Lung microvascular endothelial cell (primary cell): ENCODE results near the gene ITGB8. TPM values are rescaled to one million over a fixed set of nuclear protein-coding genes. Genes with fewer than 3 reads are reported as not detected.

Experiments
- DNase-seq, 2 donors: peaks; one replicate each; pipeline versions ENCODE4 v3.0.0 to v3.0.0-alpha.2; 2010; ENCODE audit warnings: low read depth in 2 of 2
- total RNA-seq: library from RNA; depleted of rRNA; stranded (reverse); fragments of >200 nt; gene quantifications from 2 replicates; pipeline ENCODE4 v1.2.1, GENCODE V29; 2014

ITGB8 gene
- total RNA-seq, 1 donor from 2014 or later = 31.2 TPM

GRCh38 chr7:20417675-20418382 lies 87.1 kb downstream of the ITGB8 start:
- no peak for DNase-seq

DNA sequence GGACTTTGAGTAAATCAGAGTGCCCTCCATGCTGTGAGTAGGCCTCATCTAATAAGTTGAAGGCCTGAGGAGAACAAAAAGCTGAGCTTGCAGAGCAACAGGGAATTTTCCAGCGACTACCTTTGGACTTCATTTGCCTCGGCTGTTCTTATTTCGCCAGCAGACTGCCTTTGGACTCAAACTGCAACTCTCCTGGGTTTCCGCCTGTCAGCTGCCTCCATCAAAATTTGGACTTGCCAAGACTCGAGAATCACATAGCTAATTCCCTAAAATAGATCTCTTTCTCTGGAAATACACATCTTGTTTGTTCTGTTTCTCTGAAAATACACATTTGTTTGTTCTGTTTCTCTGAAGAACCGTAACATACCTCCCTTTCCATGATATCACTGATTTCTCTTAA lies 93.8 kb downstream of the ITGB8 start:
- DNase-seq = no peak

- DNase-seq = no peak
Measured at GRCh38 chr7:20430664-20431063, 100.0 kb downstream of the ITGB8 start.

DNA sequence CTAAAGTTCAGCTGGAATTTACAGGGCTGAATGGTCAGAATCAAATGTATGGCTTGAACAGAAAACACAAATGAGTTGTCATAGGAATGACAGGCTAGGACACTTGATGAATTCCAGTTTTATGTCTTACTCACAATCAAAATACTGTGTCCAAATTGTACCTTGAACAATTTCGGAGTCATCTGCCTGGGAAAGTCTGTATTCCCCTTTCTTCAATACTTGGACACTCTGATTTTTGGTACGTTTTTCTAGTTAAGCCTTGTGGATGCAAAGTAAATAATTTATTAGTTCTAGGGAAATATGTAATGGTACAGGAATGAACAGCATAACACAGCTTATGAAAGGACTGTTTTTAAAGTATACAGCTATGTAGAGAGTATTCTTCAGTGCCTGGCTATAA lies 100.4 kb downstream of the ITGB8 start:
- DNase-seq = no peak

- DNase-seq = no peak
Measured at GRCh38 chr7:20432071-20432470, 101.4 kb downstream of the ITGB8 start.

DNA sequence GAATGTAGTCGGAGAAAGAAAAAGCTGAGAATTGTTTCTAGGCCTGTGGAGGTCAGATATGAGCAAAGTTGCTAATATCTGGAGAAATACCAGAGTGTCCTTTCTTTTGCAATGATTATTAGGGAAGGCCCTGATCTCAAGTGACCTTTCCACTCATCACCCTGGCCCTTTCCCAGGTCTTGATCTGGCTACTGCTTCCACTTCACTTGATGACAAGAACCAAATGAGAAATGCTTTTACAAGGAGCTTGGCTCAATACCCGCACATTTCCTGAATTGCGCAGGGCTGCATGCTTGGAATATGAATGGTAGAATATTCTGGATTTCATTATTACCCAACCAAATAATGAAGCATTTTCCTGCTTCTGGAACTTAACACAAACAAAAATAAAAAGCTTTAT lies 104.6 kb downstream of the ITGB8 start:
- peak in 1 of 2 donors; percentile 17 for DNase-seq

DNA sequence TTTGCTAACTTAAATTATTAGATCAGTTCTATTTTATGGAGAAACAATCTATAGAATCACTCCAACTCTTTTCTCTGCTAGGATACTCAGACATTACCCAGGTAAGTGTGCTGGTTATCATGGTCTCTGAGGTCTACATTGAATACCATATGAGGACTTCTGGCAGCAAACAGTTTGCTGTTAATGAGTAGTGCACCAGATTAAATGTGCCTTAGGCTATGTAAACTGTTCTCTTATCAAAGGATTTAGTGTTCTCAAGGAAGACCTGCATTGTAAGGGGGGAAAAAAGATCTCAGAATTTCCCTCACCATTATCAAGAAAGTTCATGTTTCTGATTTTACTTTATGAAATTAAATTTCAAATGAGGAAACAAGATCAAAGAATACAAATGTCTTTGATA lies 107.5 kb downstream of the ITGB8 start:
- no peak for DNase-seq

- DNase-seq = no peak
Measured at GRCh38 chr7:20438694-20439376, 108.1 kb downstream of the ITGB8 start.

- no peak for DNase-seq
Measured at GRCh38 chr7:20439416-20440185, 108.9 kb downstream of the ITGB8 start.

DNA sequence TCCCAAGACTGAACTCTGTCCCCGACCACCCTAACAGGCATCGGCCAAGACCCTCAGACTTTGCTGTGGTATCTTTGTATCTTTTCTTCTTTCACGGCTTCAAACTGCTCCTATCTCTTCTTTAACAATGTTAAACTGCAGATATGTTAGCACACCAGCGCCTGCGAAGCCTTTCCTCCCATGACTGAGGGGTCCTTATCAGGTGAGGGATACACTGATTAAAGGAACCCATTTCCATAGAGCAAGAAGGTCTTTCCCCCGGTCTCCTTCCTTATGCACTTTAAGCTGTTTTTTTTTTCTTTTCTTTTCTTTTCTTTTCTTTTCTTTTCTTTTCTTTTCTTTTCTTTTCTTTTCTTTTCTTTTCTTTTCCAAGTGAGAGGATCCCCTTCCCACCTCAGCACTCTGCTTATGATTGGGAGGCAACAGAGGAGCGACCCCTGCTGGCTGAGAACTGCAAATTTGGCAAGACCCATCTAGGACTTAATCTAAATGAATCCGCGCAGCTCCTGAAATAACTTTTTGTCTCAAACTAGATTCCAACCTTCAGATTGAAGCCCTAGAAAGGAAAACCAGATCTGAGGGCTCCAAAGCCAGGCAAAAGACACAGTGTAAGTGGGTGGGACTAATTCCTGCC lies 109.9 kb downstream of the ITGB8 start:
- peak; percentile 33 to 74 for DNase-seq

DNA sequence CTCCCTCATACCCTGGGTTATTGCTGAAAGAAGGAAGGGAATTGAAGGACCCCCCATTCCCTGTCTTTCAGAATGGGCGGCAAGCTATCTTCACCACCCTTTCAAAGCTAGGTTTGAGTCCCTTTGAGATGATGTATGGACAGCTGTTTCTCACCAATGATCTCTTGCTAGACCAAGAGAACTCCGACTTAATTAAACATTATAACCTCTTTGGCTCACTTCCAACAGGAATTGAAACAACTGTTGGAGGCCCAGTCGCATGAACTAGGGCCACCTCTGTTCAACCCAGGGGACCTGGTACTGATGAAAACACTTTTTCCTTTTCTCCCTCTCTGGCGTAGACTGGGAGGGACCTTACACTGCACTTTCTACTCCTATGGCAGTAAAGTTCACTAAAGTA lies 110.6 kb downstream of the ITGB8 start:
- no peak for DNase-seq

- peak in 1 of 2 donors; percentile 57 for DNase-seq
Measured at GRCh38 chr7:20441991-20442441, 111.3 kb downstream of the ITGB8 start.

DNA sequence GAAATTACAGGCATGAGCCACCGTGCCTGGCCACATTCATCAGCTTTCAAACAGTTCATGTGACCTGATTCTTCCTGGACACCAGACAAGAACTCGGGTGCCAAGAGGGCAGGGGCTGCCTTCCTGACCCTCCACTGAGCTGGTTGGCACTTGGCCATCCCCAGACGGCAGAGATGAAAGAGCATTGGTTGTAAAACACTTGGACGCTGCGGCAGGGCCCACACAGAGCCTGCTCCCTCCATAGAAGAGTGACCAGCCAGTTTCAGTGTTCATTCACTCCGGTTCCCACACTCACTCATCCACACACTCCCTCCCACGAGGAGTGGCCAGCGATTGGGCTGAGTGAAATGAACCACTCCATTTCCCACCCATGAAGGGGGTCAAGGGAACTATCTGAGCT lies 112.3 kb downstream of the ITGB8 start:
- peak in 1 of 2 donors; percentile 81 for DNase-seq

- DNase-seq = no peak
Measured at GRCh38 chr7:20444030-20444800, 113.5 kb downstream of the ITGB8 start.

DNA sequence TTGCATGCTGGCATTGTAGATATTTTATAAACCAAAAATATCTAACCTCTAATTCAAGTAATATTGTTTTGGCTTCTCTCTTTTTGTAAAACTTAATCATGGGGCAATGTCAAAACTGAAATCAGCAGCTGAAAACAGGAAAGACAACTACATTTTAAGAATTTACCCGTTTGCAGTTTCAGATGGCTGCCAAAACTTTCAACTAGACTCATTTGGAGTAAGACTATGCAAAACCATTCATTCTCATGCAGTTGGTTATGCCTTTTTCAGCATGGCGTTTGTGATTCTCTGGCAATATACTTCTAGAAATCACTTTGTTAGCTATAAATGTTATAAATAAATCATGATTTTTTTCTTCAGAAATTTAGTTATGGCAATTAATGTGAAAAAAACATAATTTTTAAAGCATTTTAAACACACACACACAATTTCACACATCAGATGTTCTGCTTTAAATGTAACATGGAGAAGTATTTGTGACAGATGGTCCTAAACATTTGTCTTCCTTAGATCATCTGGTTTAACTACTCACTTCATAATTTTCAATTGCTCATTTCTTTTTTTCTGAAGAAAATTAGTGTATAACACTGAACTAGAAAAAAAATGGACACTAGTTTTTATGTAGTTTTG lies 116.4 kb downstream of the ITGB8 start:
- DNase-seq = no peak

- peak in 1 of 2 donors; percentile 14 for DNase-seq
Measured at GRCh38 chr7:20449176-20449575, 118.5 kb downstream of the ITGB8 start.

DNA sequence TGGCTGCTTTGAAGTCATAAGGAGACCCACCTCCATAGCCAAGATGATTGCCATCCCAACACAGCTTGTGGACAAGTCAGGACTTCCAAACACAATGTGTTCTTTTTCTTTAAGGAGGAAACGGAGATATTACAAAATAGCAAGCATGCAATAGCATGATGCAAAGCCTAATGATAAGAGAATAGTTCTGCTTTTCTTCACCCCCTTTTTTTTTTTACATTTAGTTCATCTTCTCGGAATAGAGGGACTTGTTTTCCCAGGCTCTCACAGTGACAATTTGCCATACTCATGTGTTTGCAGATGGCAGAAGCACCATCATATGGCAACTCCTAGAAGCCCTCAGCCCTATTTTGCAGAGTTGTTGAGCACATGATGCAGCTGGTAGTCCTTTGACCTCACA lies 119.8 kb downstream of the ITGB8 start:
- no peak for DNase-seq

- DNase-seq = no peak
Measured at GRCh38 chr7:20454202-20454601, 123.5 kb downstream of the ITGB8 start.

- no peak for DNase-seq
Measured at GRCh38 chr7:20456701-20457100, 126.0 kb downstream of the ITGB8 start.

DNA sequence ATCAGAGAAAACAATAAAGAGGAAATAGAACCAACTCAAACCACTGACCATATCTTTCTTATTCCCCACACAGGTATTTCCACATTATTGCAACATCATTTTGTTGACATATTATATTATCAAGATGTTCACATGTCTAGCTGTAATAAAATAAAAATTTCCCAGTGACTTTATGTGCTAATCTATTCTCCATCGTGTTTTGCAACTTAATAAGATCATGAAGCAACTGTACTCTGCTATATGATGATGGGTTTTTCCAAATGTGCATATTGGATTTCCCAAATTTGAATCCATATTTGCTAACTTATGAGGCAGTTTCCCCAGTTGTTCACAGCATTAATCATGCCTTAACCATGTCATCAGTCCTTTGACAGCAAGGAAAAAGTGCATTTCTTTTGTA lies 127.8 kb downstream of the ITGB8 start:
- DNase-seq = no peak

DNA sequence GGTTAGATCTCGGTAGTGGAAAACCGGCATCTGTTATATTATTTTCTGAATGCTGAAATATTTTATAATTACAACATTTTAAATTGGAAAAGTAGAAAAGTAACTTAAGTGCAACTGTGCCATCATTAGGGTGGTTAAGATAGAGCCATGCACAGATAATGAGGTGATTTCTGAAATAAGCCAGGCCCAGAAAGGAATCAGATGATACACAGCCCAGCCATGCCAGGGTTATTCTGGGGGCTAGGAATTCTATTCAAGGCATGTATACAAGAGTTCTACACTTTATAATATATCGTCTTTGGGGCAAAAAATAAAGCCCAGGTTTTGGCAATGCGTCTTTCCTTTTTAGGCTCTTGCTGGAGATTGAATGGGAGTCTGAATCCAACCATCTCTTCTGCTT lies 128.7 kb downstream of the ITGB8 start:
- DNase-seq = no peak
